ENCODE measurements around the gene HSPG2.
"Not testable (repeated sequence)": the region's sequence is repeated elsewhere in the genome, so short reads cannot be mapped to it uniquely, and the experiment has no call there.

Gene HSPG2

DNA sequence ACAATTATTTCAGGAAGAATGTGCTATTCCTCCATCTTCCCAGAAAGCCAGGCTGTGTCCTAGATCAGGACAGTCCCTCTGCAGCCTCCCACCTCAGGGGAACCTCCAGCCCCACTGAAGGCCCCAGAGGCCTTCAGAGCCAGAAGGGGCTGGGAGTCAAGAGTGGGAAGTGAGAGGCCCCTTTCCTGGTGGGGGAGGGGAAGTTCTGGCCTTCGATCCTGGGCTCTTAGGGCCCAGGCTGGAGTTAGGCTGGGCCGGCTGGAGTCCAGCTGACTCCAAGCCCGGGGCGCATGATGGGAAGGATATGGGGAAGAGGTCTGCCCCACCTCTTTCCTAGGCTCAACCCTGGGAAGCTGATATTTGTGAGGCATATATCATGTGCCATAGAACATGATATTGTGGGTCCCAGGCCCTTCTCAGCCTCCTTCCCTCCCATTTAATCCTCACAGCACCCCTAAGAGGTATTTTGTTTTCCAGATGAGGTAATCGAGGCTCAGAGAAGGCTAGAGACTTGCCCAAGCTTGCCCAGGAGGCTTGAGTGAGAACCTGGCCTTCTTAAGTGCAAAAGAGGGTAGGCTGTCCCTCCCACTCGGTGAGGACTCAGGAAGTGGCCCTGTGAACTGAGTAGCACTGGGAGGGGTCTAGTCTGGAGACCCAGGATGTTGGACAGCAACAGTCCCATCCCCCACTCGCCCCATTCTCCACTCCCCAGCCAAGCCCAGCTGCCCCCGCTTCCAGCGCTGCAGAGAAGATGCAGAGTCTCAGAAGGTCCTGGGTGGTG, 18.6 kb upstream of the HSPG2 start:
- no peak for DNase-seq (ENCODE audit: low read depth in 3 of 3)

- DNase-seq (ENCODE audit: low read depth in 3 of 3), result no peak
Measured at GRCh38 chr1:21955058-21955457, 17.9 kb upstream of the HSPG2 start.

DNA sequence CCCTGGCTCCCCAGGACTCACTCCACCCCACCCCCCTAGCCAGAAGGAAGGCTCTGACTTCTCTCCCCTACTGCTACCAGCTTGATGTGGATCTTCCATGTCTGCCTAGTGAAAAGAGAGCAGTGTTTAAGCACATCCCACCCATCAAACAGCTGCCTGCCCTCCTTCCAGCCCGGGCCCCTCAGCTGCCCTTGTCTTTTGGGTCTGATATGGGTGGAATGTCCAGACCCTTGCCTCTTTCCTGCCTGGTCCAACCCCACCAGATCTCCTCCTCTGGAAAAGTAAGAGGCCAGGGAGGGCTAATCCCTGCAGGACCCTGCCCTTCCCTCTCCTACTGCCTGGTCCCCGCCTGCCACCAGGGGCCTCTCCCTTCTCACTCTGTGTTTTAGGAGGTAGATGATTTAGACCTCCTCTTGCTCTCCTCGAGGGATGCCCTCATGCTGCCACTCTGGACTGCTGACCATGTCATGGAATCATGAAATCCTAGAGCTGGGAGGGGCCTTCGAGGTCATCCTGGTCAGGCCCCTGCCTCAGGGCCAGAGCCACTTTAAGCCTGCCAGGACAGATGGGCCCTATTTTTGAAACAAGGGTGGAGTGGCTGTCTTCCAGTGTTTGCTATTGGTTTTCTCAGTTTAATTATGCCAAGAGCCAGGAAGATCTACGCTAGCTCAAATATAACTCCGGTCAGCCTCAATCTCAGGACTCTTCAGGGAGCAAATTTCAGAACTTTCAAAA, 15.8 kb upstream of the HSPG2 start:
- no peak for DNase-seq (ENCODE audit: low read depth in 3 of 3)

DNA sequence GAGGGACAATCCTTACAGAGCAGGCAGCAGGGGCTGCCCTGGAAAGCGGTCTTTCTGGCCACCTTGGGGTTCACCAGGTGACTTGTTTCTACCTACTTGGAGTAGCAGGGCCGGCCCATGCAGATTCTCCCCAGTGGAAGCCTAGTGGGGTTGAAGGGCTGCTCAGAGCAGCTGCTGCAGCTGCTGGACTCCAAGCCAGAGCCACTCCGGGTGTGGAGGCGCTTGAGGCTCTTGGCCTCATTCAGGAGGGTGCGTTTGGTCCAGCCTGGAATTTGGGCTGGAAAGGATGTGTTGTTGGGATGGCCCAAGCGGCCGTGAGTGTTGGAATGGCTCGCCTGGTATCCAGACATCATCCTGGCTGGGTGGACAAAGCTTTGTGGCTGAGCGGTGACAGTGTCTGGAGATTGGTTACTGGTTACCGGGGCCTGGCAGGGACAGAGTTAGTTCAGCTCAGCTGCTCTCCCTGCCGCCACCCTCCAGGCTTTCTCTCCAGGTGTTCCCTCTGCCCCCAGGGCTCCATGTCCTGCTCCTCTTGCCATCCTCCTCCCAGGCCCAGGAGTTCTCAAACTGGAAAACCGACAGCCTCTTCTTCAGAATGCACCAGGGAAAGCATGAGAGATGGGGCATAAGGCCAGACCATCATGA, 14.2 kb upstream of the HSPG2 start:
- DNase-seq (ENCODE audit: low read depth in 3 of 3), result no peak

GRCh38 chr1:21950734-21951133, 13.6 kb upstream of the HSPG2 start:
- DNase-seq (ENCODE audit: low read depth in 3 of 3), result no peak

DNA sequence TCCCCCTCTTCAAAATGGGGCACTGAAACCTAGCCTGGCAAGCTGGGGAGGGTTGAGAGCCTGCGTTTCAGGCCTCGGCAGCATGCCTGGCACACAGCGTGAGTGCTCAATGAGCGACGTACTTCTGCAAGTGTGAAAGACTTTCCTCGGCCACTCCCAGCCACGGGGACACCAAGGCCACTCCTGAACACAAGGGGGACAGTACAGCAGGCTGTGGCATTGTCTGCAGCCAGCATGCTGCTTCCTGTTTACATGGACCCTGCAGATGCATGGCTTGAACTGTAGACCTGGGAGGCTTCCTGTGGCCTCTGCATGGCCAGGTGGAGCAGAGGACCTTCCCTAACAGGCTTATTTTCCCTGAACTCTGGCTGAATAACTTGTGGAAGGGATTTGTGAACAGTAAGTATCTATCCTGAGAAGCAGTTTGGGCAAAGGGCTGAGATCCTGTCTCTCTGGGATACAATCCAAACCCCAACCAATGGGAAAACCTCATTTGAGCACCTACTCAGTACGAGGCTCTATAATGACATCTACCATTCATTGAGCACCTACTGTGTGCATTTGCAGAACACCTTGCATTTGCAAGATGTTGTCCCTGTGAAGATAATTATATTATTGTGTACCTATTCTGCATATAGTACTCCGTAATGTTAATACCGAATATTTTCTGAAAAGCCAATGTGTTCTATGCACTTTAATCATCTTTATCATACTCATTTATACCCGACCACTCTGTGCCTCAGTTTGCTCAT, 9.9 kb upstream of the HSPG2 start:
- DNase-seq (ENCODE audit: low read depth in 3 of 3), result no peak

DNA sequence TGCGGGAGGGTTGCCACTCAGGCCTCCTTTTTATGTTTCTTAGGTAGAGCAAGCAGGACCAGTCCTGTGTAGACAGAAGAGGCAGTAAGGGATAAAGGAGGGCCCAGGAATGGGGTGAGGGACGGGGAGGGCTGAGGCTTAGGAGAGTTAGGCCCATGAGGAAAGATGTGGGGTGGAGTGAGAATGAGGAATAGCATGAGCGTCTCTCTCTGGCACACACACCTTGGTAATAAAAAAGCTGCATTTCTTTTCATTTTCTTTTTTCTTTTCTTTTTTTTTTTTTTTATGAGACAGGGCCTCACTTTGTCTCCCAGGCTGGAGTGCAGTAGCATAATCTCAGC, 7.6 kb upstream of the HSPG2 start:
- no peak for DNase-seq (ENCODE audit: low read depth in 3 of 3)

DNA sequence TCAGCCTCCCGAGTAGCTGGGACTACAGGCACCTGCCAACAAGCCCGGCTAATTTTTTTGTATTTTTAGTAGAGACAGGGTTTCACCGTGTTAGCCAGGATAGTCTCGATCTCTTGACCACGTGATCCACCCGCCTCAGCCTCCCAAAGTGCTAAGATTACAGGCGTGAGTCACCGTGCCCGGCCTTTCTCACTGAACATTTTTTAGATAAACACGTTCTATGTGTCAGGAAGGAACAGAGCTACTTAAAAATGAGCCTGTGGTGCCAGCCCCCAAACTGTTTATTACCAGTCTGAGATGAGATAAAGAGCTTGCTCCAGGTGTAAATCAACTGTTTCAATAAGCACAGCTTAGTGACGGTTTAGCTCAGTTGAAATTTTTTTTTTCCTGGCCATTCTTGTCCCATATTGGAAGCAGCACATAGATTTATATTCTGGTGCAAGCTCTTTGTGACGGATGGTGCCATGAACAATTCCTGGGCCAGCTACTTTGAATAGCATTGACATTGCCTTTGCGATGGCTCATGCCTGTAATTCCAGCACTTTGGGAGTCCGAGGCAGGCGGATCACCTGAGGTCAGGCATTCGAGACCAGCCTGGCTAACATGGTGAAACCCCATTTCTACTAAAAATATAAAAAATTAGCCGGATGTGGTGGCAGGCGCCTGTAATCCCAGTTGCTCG, 6.0 kb upstream of the HSPG2 start:
- DNase-seq (ENCODE audit: low read depth in 3 of 3), result not testable (repeated sequence)

- no peak for DNase-seq (ENCODE audit: low read depth in 3 of 3)
Measured at GRCh38 chr1:21942464-21942863, 5.4 kb upstream of the HSPG2 start.

GRCh38 chr1:21941370-21941769, 4.3 kb upstream of the HSPG2 start:
- DNase-seq (ENCODE audit: low read depth in 3 of 3), result no peak

DNA sequence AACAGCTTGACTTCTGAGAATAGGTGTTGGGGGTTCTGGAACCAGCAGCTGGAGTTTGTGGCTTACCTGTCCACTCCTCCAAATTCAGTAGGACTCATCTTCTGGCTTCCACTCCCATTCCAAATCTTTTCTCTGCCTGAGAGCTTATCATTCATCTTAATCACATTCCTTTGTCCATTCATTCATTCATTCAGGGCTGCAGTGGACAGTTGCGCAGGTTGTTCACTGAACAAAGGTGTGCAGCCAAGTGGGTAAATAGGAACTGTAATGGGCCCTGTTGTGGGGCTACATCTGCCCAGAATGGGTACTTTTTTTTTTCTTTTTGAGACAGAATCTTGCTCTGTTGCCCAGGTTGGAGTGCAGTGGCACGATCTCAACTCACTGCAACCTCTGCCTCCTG, 3.4 kb upstream of the HSPG2 start:
- DNase-seq (ENCODE audit: low read depth in 3 of 3), result no peak

DNA sequence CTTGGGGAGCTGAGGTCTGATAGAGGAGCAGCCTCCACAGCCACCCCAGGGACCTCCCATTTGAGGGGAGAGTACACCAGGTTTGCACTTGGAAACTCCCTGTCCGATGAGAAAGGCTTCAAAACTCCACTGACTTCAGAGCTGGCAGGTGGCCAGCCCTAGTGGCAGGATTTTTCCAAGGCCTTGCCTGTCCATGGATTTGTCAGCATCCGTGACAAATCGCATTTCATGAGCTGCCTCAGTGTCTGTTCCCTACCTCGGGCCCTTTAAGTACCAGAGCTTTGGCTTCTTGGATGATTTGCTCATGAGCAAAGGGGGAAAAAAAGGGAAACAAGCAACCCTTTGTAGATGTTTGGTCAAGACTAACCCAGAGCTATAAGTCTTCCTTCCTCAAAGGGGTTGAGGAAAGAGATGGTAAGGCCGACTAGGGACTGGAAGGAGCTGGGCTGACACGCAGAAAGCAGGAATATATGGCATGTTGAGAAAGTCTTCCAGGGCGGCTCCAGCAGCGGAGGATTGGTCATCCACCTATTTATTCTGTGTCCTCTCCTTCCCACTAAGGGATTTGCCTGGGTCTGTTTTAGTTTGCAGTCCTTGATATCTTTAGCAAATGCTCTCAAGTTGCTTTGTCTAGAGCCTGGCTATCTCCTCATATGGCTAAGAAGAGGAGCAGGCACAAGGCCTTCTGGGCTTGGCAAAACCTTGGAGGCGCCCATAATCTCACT, 2.7 kb upstream of the HSPG2 start:
- DNase-seq (ENCODE audit: low read depth in 3 of 3), result no peak

DNA sequence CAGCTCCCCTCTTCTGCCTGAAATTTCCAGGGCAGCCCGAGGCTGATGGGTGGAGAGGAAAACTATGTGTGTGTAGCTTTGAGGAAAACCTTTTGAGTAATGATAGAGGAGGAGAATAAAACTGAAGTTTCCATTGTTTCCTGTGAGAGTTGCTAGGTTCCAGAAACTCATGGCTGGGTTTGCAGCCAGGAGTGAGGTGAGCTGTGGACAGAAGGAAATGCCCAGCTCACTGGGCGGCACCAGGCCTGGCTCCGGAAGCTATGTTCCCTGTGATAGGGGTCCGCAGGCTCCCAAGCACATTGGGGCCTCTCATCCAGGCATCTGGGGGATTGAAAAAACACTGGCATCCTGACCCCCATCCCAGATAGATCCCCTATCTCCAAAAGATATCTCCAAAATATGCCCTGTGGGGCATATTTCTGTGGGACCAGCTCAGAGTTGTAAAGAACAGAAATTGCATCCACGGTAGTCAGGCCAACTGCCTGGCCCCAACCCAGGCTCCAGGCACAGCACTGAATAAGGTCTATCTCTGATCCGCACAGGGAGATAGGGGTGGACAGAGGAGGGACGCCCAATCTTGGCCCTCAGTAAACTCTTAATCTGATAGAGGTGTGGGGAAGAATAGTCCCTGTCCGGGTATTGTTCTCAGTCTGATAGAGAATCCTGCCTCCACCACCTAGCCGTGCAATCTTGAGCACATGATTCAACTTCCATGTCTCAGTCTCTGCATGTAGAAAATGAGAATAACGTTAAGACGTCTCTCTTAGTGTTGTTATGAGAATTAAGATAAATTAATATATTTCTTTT, 1.8 kb upstream of the HSPG2 start:
- DNase-seq (ENCODE audit: low read depth in 3 of 3), result no peak

GRCh38 chr1:21937372-21938121, 437 bp upstream of the HSPG2 start:
- DNase-seq (ENCODE audit: low read depth in 3 of 3), result peak; percentile 26 to 48 (median 42)

- no peak for DNase-seq (ENCODE audit: low read depth in 3 of 3)
Measured at GRCh38 chr1:21936366-21937031, 611 bp downstream of the HSPG2 start.

GRCh38 chr1:21935891-21936365, 1.2 kb downstream of the HSPG2 start:
- DNase-seq (ENCODE audit: low read depth in 3 of 3), result no peak

GRCh38 chr1:21935393-21935804, 1.7 kb downstream of the HSPG2 start:
- no peak for DNase-seq (ENCODE audit: low read depth in 3 of 3)

DNA sequence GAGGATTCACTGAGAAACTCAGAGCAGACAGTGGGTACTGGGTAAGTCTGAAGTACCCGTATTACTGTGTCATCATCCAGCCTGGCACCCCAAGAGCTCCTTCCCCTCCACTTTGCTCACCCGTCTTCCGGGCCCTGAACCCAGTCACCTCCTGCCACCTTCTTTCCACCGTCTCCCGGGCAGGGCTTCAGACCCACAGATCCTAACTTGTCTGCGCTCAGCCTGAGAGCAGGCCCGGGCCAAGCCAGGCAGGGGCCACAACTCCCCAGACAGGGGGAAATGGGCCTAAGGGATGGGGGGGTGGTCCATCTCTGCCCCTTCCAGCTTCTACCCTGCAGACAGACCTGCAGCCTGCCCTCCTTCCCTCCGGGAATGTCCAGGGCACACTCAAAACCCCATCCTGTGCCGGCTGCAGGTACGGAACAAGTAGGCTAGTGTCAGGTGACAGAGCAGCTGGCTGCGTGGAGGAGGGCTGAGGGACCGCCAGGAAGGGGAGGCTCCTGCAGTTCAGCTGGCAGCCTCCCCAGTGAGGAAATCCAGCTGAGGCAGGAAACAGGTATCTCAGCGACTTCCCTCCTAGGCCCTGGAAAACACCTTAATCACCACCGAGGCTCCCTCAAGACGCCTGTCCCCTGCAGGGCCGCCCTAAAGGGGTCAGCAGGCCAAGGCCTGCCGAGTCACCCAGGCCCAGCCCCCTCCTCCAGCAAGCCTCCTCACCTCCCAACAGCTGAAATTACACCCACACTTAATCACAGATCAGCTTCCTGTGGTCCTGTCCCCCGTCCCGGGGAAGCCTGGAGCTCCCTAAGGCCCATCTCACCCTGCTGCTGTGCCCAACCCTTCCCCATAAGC, 3.5 kb downstream of the HSPG2 start:
- DNase-seq (ENCODE audit: low read depth in 3 of 3), result no peak
